ENCODE results near the gene PHF1. TPM values are rescaled to one million over a fixed set of nuclear protein-coding genes. Genes with fewer than 3 reads are reported as not detected.

Gene PHF1
- total and polyA plus RNA-seq, 4 donors, result 7.2 to 13.5 (median 11.5) TPM

DNA sequence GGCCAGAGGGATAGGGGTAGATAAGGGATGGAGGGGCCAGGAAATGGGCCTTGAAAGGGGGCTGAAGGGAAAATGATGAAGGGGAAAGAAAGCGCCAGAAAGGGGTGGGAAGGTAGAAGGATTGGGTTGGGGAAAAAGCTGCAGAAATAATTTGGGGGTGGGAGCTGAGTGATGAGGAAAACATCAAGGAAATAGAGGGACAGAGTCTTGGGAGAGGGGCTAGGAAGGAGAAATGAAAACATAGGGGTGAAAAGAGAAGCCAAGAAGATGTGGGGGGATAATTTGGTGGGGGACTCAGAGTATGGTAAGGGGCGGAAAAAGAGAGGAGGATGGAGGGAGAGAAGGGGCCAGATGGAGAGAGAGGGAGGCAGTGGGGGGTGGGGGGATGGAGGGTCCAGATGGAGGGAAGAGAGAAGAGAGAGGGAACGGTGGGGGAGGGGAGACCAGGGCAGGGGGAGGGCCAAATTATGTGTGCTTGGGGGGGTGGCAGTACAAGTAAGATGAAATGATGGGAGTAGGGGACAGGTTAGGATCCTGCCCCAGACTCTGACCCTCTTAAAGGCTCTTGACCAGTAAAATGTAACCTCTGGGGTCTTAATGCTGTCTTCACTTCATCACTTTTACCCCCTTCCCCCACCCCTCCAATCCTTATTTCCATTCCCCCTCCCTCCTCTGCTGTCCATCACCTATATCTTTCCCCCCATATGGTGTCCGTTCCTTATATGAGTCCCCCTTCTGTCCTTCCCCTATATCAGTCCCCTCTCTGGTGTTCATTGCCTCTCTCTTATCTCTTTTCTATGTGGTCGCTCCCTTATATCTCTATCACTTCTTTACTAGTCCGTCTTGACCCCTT lies 9.9 kb downstream of the PHF1 start:
- Histone ChIP-seq H3K4me1 (ENCODE audit: control insufficient read depth in 4 of 4, insufficient read depth in 4 of 4, low read length in 3 of 4) (peaks cover 14 to 32% (median 24%) of the 10 kb centered on the region in 4 donors), H3K27ac (ENCODE audit: low read depth in 1 of 2, low read length in 2 of 2) (no peak overlapping the region), H3K9ac (ENCODE audit: low read depth in 1 of 2, low read length in 2 of 2) (no peak overlapping the region), H3K4me3 (ENCODE audit: low read depth in 1 of 3, low read length in 3 of 3) (no peak overlapping the region), H3K9me3 (ENCODE audit: control insufficient read depth in 4 of 4, low read length in 3 of 4) (no peaks in the 10 kb centered on the region), H3K36me3 (ENCODE audit: control insufficient read depth in 4 of 4, insufficient read depth in 3 of 4, low read depth in 1 of 4, low read length in 3 of 4) (peaks cover 0 to 2% (median under 1%) of the 10 kb centered on the region in 4 donors), H3K27me3 (ENCODE audit: control insufficient read depth in 4 of 4, insufficient read depth in 4 of 4, low read length in 3 of 4) (no peaks in the 10 kb centered on the region)
- WGBS, result 65% methylated on average over 6 of the region's 6 CpGs
- no peak for DNase-seq (ENCODE audit: low spot score)
- TF ChIP-seq GABPA (IDR thresholded peaks at IDR 0.05 in 1 of 2, conservative IDR thresholded peaks at IDR 0.05 in 1 of 2) (no peak), EGR1 (IDR thresholded peaks at IDR 0.05; ENCODE audit: low read depth in 2 of 2) (no peak), RAD21 (IDR thresholded peaks at IDR 0.05) (no peak), YY1 (IDR thresholded peaks at IDR 0.05) (no peak), JUND (IDR thresholded peaks at IDR 0.05) (no peak), RXRA (IDR thresholded peaks at IDR 0.05) (no peak), TAF1 (conservative IDR thresholded peaks at IDR 0.05) (no peak)
- TF ChIP-seq, protein P1, sequence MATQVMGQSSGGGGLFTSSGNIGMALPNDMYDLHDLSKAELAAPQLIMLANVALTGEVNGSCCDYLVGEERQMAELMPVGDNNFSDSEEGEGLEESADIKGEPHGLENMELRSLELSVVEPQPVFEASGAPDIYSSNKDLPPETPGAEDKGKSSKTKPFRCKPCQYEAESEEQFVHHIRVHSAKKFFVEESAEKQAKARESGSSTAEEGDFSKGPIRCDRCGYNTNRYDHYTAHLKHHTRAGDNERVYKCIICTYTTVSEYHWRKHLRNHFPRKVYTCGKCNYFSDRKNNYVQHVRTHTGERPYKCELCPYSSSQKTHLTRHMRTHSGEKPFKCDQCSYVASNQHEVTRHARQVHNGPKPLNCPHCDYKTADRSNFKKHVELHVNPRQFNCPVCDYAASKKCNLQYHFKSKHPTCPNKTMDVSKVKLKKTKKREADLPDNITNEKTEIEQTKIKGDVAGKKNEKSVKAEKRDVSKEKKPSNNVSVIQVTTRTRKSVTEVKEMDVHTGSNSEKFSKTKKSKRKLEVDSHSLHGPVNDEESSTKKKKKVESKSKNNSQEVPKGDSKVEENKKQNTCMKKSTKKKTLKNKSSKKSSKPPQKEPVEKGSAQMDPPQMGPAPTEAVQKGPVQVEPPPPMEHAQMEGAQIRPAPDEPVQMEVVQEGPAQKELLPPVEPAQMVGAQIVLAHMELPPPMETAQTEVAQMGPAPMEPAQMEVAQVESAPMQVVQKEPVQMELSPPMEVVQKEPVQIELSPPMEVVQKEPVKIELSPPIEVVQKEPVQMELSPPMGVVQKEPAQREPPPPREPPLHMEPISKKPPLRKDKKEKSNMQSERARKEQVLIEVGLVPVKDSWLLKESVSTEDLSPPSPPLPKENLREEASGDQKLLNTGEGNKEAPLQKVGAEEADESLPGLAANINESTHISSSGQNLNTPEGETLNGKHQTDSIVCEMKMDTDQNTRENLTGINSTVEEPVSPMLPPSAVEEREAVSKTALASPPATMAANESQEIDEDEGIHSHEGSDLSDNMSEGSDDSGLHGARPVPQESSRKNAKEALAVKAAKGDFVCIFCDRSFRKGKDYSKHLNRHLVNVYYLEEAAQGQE (IDR thresholded peaks at IDR 0.05), result no peak

DNA sequence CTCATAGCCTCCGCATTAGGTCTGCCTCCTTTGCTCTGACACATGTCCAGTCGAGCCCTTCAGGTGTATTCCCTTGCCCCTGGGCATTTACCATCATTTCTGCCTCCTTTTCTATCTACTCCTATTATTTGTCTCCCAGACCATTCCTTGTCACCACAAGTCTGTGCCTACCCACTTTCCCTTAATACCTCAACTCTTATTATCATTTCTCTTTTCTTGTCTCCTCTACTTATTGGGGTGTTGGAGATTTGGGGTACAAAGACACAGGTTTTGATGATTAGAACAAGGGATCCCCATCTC lies 10.5 kb downstream of the PHF1 start:
- Histone ChIP-seq H3K9ac (ENCODE audit: low read depth in 1 of 2, low read length in 2 of 2) (no peak overlapping the region), H3K4me3 (ENCODE audit: low read depth in 1 of 3, low read length in 3 of 3) (no peak overlapping the region), H3K27me3 (ENCODE audit: control insufficient read depth in 4 of 4, insufficient read depth in 4 of 4, low read length in 3 of 4) (no peaks in the 10 kb centered on the region), H3K27ac (ENCODE audit: low read depth in 1 of 2, low read length in 2 of 2) (no peak overlapping the region), H3K9me3 (ENCODE audit: control insufficient read depth in 4 of 4, low read length in 3 of 4) (no peaks in the 10 kb centered on the region), H3K36me3 (ENCODE audit: control insufficient read depth in 4 of 4, insufficient read depth in 3 of 4, low read depth in 1 of 4, low read length in 3 of 4) (no peaks in the 10 kb centered on the region), H3K4me1 (ENCODE audit: control insufficient read depth in 4 of 4, insufficient read depth in 4 of 4, low read length in 3 of 4) (peaks cover 14 to 27% (median 21%) of the 10 kb centered on the region in 4 donors)
- 90% methylated on average over 2 of the region's 2 CpGs for WGBS
- no peak for TF ChIP-seq HNF4A (conservative IDR thresholded peaks at IDR 0.05)
- TF ChIP-seq FOXA2 (IDR thresholded peaks at IDR 0.05), result no peak
- TF ChIP-seq FOXA1 (IDR thresholded peaks at IDR 0.05), result no peak
- TF ChIP-seq, protein P1 (IDR thresholded peaks at IDR 0.05), result no peak
- TF ChIP-seq, protein P2, sequence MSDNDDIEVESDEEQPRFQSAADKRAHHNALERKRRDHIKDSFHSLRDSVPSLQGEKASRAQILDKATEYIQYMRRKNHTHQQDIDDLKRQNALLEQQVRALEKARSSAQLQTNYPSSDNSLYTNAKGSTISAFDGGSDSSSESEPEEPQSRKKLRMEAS (IDR thresholded peaks at IDR 0.05), result no peak
- no peak for TF ChIP-seq GABPA (IDR thresholded peaks at IDR 0.05 in 1 of 2, conservative IDR thresholded peaks at IDR 0.05 in 1 of 2)
- TF ChIP-seq YY1 (IDR thresholded peaks at IDR 0.05), result no peak
- no peak for TF ChIP-seq HNF4G (IDR thresholded peaks at IDR 0.05)
- no peak for TF ChIP-seq TAF1 (conservative IDR thresholded peaks at IDR 0.05)
- TF ChIP-seq, protein P3, sequence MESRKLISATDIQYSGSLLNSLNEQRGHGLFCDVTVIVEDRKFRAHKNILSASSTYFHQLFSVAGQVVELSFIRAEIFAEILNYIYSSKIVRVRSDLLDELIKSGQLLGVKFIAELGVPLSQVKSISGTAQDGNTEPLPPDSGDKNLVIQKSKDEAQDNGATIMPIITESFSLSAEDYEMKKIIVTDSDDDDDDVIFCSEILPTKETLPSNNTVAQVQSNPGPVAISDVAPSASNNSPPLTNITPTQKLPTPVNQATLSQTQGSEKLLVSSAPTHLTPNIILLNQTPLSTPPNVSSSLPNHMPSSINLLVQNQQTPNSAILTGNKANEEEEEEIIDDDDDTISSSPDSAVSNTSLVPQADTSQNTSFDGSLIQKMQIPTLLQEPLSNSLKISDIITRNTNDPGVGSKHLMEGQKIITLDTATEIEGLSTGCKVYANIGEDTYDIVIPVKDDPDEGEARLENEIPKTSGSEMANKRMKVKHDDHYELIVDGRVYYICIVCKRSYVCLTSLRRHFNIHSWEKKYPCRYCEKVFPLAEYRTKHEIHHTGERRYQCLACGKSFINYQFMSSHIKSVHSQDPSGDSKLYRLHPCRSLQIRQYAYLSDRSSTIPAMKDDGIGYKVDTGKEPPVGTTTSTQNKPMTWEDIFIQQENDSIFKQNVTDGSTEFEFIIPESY (IDR thresholded peaks at IDR 0.05), result no peak
- TF ChIP-seq JUND (IDR thresholded peaks at IDR 0.05), result no peak
- TF ChIP-seq, protein P4, sequence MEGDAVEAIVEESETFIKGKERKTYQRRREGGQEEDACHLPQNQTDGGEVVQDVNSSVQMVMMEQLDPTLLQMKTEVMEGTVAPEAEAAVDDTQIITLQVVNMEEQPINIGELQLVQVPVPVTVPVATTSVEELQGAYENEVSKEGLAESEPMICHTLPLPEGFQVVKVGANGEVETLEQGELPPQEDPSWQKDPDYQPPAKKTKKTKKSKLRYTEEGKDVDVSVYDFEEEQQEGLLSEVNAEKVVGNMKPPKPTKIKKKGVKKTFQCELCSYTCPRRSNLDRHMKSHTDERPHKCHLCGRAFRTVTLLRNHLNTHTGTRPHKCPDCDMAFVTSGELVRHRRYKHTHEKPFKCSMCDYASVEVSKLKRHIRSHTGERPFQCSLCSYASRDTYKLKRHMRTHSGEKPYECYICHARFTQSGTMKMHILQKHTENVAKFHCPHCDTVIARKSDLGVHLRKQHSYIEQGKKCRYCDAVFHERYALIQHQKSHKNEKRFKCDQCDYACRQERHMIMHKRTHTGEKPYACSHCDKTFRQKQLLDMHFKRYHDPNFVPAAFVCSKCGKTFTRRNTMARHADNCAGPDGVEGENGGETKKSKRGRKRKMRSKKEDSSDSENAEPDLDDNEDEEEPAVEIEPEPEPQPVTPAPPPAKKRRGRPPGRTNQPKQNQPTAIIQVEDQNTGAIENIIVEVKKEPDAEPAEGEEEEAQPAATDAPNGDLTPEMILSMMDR (IDR thresholded peaks at IDR 0.05; ENCODE audit: low read depth, low read length, missing input control), result no peak
- TF ChIP-seq RXRA (IDR thresholded peaks at IDR 0.05), result no peak
- DNase-seq (ENCODE audit: low spot score), result no peak

Data from liver (tissue), 9 donors.